Gastroesophageal sphincter (tissue), 3 donors: ENCODE measurements around the gene GPR141.

Experiments
- EP300 ChIP-seq: sonication (generic); formaldehyde crosslinking; IDR thresholded peaks from one replicate; pipeline ENCODE4 v1.6.1; 2017; ENCODE audit warnings: antibody characterized with exemption, mild to moderate bottlenecking
- POLR2AphosphoS5 ChIP-seq: sonication (generic); formaldehyde crosslinking; IDR thresholded peaks from one replicate; pipeline ENCODE4 v1.6.1; 2017; ENCODE audit warnings: antibody characterized with exemption
- TF ChIP-seq, protein P1 (sequence below), 4 experiments: fragments of 200-600 bp in 2 of 4; fragments of 450-650 bp in 2 of 4; sonication (generic) in 1 of 4; IDR thresholded peaks; one replicate each; pipeline ENCODE4 v1.5.1; 2017 to 2019; ENCODE audit warnings: antibody characterized with exemption in 4 of 4, mild to moderate bottlenecking in 2 of 4, moderate library complexity in 2 of 4

DNA sequence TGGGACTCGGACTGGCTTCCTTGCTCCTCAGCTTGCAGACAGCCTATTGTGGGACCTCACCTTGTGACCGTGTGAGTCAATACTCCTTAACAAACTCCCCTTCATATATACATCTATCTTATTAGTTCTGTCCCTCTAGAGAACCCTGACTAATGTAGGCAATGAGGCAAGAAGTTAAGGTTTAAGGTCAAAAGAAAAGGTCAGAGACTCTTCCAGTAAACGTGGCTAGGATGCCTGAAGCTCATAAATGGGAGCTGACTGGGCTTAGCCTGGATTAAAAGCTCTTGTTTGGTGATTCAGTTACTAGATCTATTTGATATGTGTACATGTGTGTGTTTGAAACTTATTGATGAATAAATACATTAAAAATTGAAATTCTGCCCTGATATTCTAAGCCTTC lies 10.6 kb upstream of the GPR141 start:
- TF ChIP-seq, protein P1, sequence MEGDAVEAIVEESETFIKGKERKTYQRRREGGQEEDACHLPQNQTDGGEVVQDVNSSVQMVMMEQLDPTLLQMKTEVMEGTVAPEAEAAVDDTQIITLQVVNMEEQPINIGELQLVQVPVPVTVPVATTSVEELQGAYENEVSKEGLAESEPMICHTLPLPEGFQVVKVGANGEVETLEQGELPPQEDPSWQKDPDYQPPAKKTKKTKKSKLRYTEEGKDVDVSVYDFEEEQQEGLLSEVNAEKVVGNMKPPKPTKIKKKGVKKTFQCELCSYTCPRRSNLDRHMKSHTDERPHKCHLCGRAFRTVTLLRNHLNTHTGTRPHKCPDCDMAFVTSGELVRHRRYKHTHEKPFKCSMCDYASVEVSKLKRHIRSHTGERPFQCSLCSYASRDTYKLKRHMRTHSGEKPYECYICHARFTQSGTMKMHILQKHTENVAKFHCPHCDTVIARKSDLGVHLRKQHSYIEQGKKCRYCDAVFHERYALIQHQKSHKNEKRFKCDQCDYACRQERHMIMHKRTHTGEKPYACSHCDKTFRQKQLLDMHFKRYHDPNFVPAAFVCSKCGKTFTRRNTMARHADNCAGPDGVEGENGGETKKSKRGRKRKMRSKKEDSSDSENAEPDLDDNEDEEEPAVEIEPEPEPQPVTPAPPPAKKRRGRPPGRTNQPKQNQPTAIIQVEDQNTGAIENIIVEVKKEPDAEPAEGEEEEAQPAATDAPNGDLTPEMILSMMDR (IDR thresholded peaks at IDR 0.05), result no peak
- TF ChIP-seq POLR2AphosphoS5, result no peak
- no peak for TF ChIP-seq EP300
